Upper lobe of right lung (tissue), 1 donor: Measurements from ENCODE around the gene PDGFA. TPM values are rescaled to one million over a fixed set of nuclear protein-coding genes. Genes with fewer than 3 reads are reported as not detected.

Source experiments
- ATAC-seq: fragments of 200-7000 bp; cut with Tn5 transposase; one replicate; pipeline ENCODE4 v1.9.1; 2020; ENCODE audit warnings: mild to moderate bottlenecking, moderate library complexity
- DNase-seq: peaks from one replicate; pipeline ENCODE4 v3.0.0-alpha.2; 2020
- H3K27ac ChIP-seq: fragments of 200-600 bp; one replicate; pipeline ENCODE4 v1.8.0; 2022
- H3K27me3 ChIP-seq: fragments of 200-600 bp; one replicate; pipeline ENCODE4 v1.8.0; 2022; ENCODE audit warnings: mild to moderate bottlenecking
- H3K36me3 ChIP-seq: fragments of 200-600 bp; one replicate; pipeline ENCODE4 v1.8.0; 2022
- H3K4me1 ChIP-seq: fragments of 200-600 bp; one replicate; pipeline ENCODE4 v1.8.0; 2022
- H3K4me3 ChIP-seq: fragments of 200-600 bp; one replicate; pipeline ENCODE4 v1.8.0; 2022; ENCODE audit warnings: mild to moderate bottlenecking
- H3K9me3 ChIP-seq: fragments of 200-600 bp; one replicate; pipeline ENCODE4 v1.8.0; 2022
- intact Hi-C: fragments of 100-400 bp; cut with DNase I; formaldehyde crosslinking; loops from one replicate; pipeline ENCODE4 v1.11.0; 2022
- total RNA-seq: library from RNA; stranded (reverse); fragmentation: NEBNext Ultra II Directional; extraction: Animal tissue kit (Norgen Biotek cat#: 25700); gene quantifications from one replicate; pipeline ENCODE4 v1.2.1, GENCODE V29; 2021
- TF ChIP-seq, protein P1 (sequence below): fragments of 200-600 bp; IDR thresholded peaks from one replicate; pipeline ENCODE4 v1.8.0; 2022; ENCODE audit warnings: antibody characterized with exemption
- donor health status: DM: no; HTN: yes; CAD: no; lungs with severe emphysema.

The PDGFA gene
- total RNA-seq, 1 donor from 2014 or later: 57.1 TPM

- TF ChIP-seq, protein P1, sequence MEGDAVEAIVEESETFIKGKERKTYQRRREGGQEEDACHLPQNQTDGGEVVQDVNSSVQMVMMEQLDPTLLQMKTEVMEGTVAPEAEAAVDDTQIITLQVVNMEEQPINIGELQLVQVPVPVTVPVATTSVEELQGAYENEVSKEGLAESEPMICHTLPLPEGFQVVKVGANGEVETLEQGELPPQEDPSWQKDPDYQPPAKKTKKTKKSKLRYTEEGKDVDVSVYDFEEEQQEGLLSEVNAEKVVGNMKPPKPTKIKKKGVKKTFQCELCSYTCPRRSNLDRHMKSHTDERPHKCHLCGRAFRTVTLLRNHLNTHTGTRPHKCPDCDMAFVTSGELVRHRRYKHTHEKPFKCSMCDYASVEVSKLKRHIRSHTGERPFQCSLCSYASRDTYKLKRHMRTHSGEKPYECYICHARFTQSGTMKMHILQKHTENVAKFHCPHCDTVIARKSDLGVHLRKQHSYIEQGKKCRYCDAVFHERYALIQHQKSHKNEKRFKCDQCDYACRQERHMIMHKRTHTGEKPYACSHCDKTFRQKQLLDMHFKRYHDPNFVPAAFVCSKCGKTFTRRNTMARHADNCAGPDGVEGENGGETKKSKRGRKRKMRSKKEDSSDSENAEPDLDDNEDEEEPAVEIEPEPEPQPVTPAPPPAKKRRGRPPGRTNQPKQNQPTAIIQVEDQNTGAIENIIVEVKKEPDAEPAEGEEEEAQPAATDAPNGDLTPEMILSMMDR: no peak
- Histone ChIP-seq H3K4me3 (no peak overlapping the region), H3K36me3 (no peaks in the 10 kb centered on the region), H3K4me1 (peaks cover 17% of the 10 kb centered on the region), H3K9me3 (no peaks in the 10 kb centered on the region), H3K27me3 (no peaks in the 10 kb centered on the region), H3K27ac (no peak overlapping the region)
- ATAC-seq (no peak), DNase-seq (no peak)
- intact Hi-C loops: no loop called here
These were observed 20.9 kb upstream of the PDGFA start for GRCh38 chr7:540579-540978.

GRCh38 chr7:539731-540411 lies 20.2 kb upstream of the PDGFA start:
- intact Hi-C loops: no loop called here
- TF ChIP-seq, protein P1: no peak
- no peaks in the 10 kb centered on the region for H3K9me3 ChIP-seq
- no peaks in the 10 kb centered on the region for H3K36me3 ChIP-seq
- ATAC-seq (peak; percentile 66), DNase-seq (peak; percentile 79)
- peak overlapping the region; percentile 78 for H3K27ac ChIP-seq
- no peak overlapping the region for H3K4me3 ChIP-seq
- H3K4me1 ChIP-seq: peaks cover 17% of the 10 kb centered on the region
- no peaks in the 10 kb centered on the region for H3K27me3 ChIP-seq

- Histone ChIP-seq H3K36me3 (no peaks in the 10 kb centered on the region), H3K27me3 (no peaks in the 10 kb centered on the region), H3K27ac (peak overlapping the region; percentile 78), H3K4me1 (peaks cover 17% of the 10 kb centered on the region), H3K9me3 (no peaks in the 10 kb centered on the region), H3K4me3 (no peak overlapping the region)
- intact Hi-C loops: no loop called here
- TF ChIP-seq, protein P1: no peak
- DNase-seq (peak; percentile 73), ATAC-seq (peak; percentile 65)
These were observed 19.4 kb upstream of the PDGFA start for GRCh38 chr7:538764-539685.

DNA sequence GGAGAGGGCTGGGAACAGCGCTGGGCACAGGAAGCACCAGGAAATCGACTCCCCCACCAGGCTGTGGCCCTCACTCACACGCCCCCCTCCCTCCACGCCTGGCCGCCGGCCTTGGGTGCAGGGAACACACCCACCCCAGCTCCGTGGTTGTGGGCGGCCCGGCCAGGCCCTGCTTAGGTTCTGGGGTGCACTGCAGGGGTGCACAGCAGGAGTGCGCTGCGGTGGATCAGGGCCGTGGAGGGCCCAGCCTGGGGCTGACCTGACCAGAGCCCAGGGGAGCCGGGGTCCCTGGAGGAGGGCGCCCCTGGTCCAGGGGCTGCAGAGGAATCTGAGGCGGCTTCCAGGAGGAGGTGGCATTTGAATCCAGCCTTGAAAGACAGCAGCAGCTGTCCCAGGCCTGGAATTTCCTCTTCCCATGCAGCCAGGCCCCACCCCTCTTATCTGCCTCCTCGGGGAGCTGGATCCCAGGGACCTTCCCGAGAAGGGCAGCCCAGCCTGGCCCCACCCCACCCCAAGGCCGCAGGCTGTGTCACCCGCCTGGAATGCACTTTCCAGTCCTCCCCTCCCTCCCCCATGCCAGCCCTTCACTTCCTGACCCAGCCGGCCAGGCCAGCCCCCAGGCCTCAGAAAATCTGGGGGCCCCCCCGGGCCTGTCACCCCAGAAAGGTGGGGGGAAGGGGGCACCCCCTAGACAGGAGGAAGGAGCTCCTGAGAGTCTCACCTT lies 18.4 kb upstream of the PDGFA start:
- H3K4me3 ChIP-seq: no peak overlapping the region
- H3K27ac ChIP-seq: peak overlapping the region; percentile 78
- H3K9me3 ChIP-seq: no peaks in the 10 kb centered on the region
- H3K27me3 ChIP-seq: no peaks in the 10 kb centered on the region
- no peaks in the 10 kb centered on the region for H3K36me3 ChIP-seq
- peak; percentile 87 for ATAC-seq
- TF ChIP-seq, protein P1: no peak
- peaks cover 17% of the 10 kb centered on the region for H3K4me1 ChIP-seq
- intact Hi-C loops: no loop called here
- DNase-seq: peak; percentile 89

GRCh38 chr7:536231-536630 lies 16.6 kb upstream of the PDGFA start:
- H3K4me3 ChIP-seq: no peak overlapping the region
- no peaks in the 10 kb centered on the region for H3K36me3 ChIP-seq
- intact Hi-C loops: no loop called here
- H3K27me3 ChIP-seq: no peaks in the 10 kb centered on the region
- no peak for DNase-seq
- no peak overlapping the region for H3K27ac ChIP-seq
- TF ChIP-seq, protein P1: no peak
- H3K9me3 ChIP-seq: no peaks in the 10 kb centered on the region
- H3K4me1 ChIP-seq: peaks cover 17% of the 10 kb centered on the region
- ATAC-seq: no peak
